GM21526 (cell line): ENCODE measurements around the gene ATXN1L.
"Not testable (repeated sequence)": the region's sequence is repeated elsewhere in the genome, so short reads cannot be mapped to it uniquely, and the experiment has no call there.

Experiments
- ATAC-seq: cut with Tn5 transposase; IDR thresholded peaks from one replicate; pipeline ENCODE4 v1.9.1; 2021; ENCODE audit warnings: moderate library complexity; ENCODE audit not compliant: unreplicated experiment, low FRiP score

The ATXN1L gene

GRCh38 chr16:71851746-71852145 lies 6.0 kb downstream of the ATXN1L start:
- no peak for ATAC-seq

- ATAC-seq = no peak
Measured at GRCh38 chr16:71852158-71852557, 6.4 kb downstream of the ATXN1L start.

- ATAC-seq = no peak
Measured at GRCh38 chr16:71852561-71852960, 6.8 kb downstream of the ATXN1L start.

- ATAC-seq = peak; percentile 69
Measured at GRCh38 chr16:71853413-71853812, 7.6 kb downstream of the ATXN1L start.

GRCh38 chr16:71854369-71854948 lies 8.7 kb downstream of the ATXN1L start:
- ATAC-seq = no peak

GRCh38 chr16:71855937-71856662 lies 10.3 kb downstream of the ATXN1L start:
- no peak for ATAC-seq

- no peak for ATAC-seq
Measured at GRCh38 chr16:71859762-71860521, 14.2 kb downstream of the ATXN1L start.

GRCh38 chr16:71863995-71864394 lies 18.2 kb downstream of the ATXN1L start:
- no peak for ATAC-seq

- ATAC-seq = no peak
Measured at GRCh38 chr16:71865173-71865863, 19.5 kb downstream of the ATXN1L start.

GRCh38 chr16:71867175-71867574 lies 21.4 kb downstream of the ATXN1L start:
- ATAC-seq = not testable (repeated sequence)

- ATAC-seq = no peak
Measured at GRCh38 chr16:71867939-71868338, 22.2 kb downstream of the ATXN1L start.

- ATAC-seq = no peak
Measured at GRCh38 chr16:71869089-71869488, 23.3 kb downstream of the ATXN1L start.

- ATAC-seq = no peak
Measured at GRCh38 chr16:71870818-71871217, 25.0 kb downstream of the ATXN1L start.

GRCh38 chr16:71873199-71873598 lies 27.4 kb downstream of the ATXN1L start:
- no peak for ATAC-seq

- no peak for ATAC-seq
Measured at GRCh38 chr16:71878911-71879310, 33.1 kb downstream of the ATXN1L start.

GRCh38 chr16:71880176-71880575 lies 34.4 kb downstream of the ATXN1L start:
- ATAC-seq = no peak

GRCh38 chr16:71882505-71883167 lies 36.9 kb downstream of the ATXN1L start:
- ATAC-seq = peak; percentile 30

- ATAC-seq = peak; percentile 36
Measured at GRCh38 chr16:71883168-71883848, 37.5 kb downstream of the ATXN1L start.

GRCh38 chr16:71883849-71884638 lies 38.3 kb downstream of the ATXN1L start, which contains the start of gene ZNF821:
Gene ZNF821 (minus strand): TSS chr16:71884182. CDS start chr16:71879946, 4,236 bp downstream.
- ATAC-seq = peak; percentile 49
